ENCODE measurements around the gene UMODL1. TPM values are rescaled to one million over a fixed set of nuclear protein-coding genes. Genes with fewer than 3 reads are reported as not detected.

UMODL1 gene
- total and polyA plus RNA-seq, 10 of the 15 experiments (the other 5 are each of a cell fraction or from before 2014, with no cell fraction given), result 0.01 to 0.11 (median 0.03) TPM; not detected in 5

DNA sequence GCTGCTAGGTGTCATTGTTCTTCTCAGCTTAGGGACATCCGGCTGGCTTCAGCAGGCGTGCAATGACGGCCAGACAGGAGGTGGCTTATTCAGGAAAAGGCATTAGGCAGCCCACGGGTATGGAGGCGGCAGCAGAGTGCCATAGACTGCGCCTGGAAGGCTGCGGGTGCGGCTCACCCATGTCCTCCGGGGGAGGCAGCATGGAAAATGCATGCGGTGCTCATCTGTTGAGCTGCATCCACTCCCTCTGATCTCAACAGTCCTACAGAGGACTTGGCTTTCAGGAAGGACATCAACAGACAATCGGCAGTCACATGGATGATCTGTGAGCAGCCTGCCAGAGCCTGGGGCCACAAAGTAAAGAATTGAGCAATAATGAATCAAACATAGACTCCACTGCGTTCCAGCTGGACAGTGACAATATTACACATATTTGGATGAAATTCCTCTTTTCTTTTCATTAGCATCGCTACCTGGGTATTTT, 42.9 kb downstream of the UMODL1 start:
- DNase-seq (ENCODE audit: low read depth, low spot score) (no peak), ATAC-seq (no peak), FAIRE-seq (no peak)
- H3K9me3 ChIP-seq (replicated peaks; ENCODE audit: control insufficient read depth, insufficient read depth, low read length), result no peaks in the 10 kb centered on the region
- H3K79me2 ChIP-seq (ENCODE audit: control insufficient read depth, insufficient read depth, low read length), result no peaks in the 10 kb centered on the region
- intact Hi-C loops (cut with micrococcal nuclease; ENCODE audit: unreplicated experiment) (loop anchor here (10.0 kb wide), 1 partner anchor 189 kb away; no protein-coding TSS in a partner anchor), in situ Hi-C loops (cut with MboI) (loop anchor here (5.0 kb wide), 2 partner anchors 292 to 502 kb away; no protein-coding TSS in a partner anchor)
- no TSS peak for BruUV-seq (replicated peaks)
- H3K27me3 ChIP-seq (replicated peaks in 1 of 2; ENCODE audit: control insufficient read depth in 2 of 2, insufficient read depth in 2 of 2, low read length in 1 of 2), result peaks cover 0 to 2% of the 10 kb centered on the region in 2 experiments; a peak in 2 of 4 replicates
- H4K20me1 ChIP-seq (ENCODE audit: control insufficient read depth, insufficient read depth), result no peaks in the 10 kb centered on the region
- H3K4me2 ChIP-seq (ENCODE audit: control insufficient read depth, insufficient read depth), result no peak overlapping the region
- no peaks in the 10 kb centered on the region for H3K36me3 ChIP-seq (ENCODE audit: control insufficient read depth in 2 of 2, insufficient read depth in 2 of 2, low read length in 1 of 2)
- POLR2A ChIA-PET, result no interaction called here
- RAD21 ChIA-PET (ENCODE audit: unreplicated experiment), result interaction anchor here (0.7 to 2.4 kb wide), 3 partner anchors 108 to 297 kb away, joined by 3 to 10 read pairs (median 3); no protein-coding TSS in a partner anchor
- CTCF ChIA-PET, result interaction anchor here (0.8 to 3.9 kb wide), 4 partner anchors 11 to 297 kb away, joined by 3 to 15 read pairs (median 3); no protein-coding TSS in a partner anchor
- no peak overlapping the region for H3K27ac ChIP-seq (ENCODE audit: control insufficient read depth, insufficient read depth)
- no peak overlapping the region for H3K9ac ChIP-seq (ENCODE audit: control insufficient read depth, insufficient read depth, low read length)
- H2AFZ ChIP-seq (ENCODE audit: control insufficient read depth, low read depth, low read length), result no peak overlapping the region
- no peak for TF ChIP-seq MEF2A (IDR thresholded peaks at IDR 0.05; ENCODE audit: insufficient read depth, low read depth, low read length)
- TF ChIP-seq CHD1 (IDR thresholded peaks at IDR 0.05; ENCODE audit: low read depth, low read length), result no peak
- no peak for TF ChIP-seq MEF2B (IDR thresholded peaks at IDR 0.05; ENCODE audit: partially characterized antibody, poor library complexity, severe bottlenecking)
- no peak for TF ChIP-seq GABPA (IDR thresholded peaks at IDR 0.05; ENCODE audit: low read depth)
- SMC1A ChIA-PET (ENCODE audit: uncharacterized antibody, unreplicated experiment), result interaction anchor here (1.3 to 2.0 kb wide), 2 partner anchors 289 to 297 kb away, joined by 3 to 8 read pairs; no protein-coding TSS in a partner anchor
- no peak overlapping the region for H3K4me3 ChIP-seq
- 40% methylated on average over 13 of the region's 13 CpGs for WGBS (ENCODE audit: insufficient coverage, insufficient replicate concordance, low lambda C conversion rate, missing lambda C conversion rate)
- peaks cover 19% of the 10 kb centered on the region for H3K4me1 ChIP-seq (ENCODE audit: control insufficient read depth, insufficient read depth, low read length)

GRCh38 chr21:42114646-42115045, 43.5 kb downstream of the UMODL1 start:
- H3K9ac ChIP-seq (ENCODE audit: control insufficient read depth, insufficient read depth, low read length), result no peak overlapping the region
- in situ Hi-C loops (cut with MboI), result loop anchor here (5.0 kb wide), 2 partner anchors 292 to 502 kb away; no protein-coding TSS in a partner anchor
- no peak overlapping the region for H3K4me3 ChIP-seq
- FAIRE-seq (no peak), ATAC-seq (no peak), DNase-seq (ENCODE audit: low read depth, low spot score) (no peak)
- H3K36me3 ChIP-seq (ENCODE audit: control insufficient read depth in 2 of 2, insufficient read depth in 2 of 2, low read length in 1 of 2), result no peaks in the 10 kb centered on the region
- peaks cover 22% of the 10 kb centered on the region for H3K4me1 ChIP-seq (ENCODE audit: control insufficient read depth, insufficient read depth, low read length)
- no peaks in the 10 kb centered on the region for H4K20me1 ChIP-seq (ENCODE audit: control insufficient read depth, insufficient read depth)
- no peak overlapping the region for H3K27ac ChIP-seq (ENCODE audit: control insufficient read depth, insufficient read depth)
- no peak overlapping the region for H2AFZ ChIP-seq (ENCODE audit: control insufficient read depth, low read depth, low read length)
- H3K27me3 ChIP-seq (replicated peaks in 1 of 2; ENCODE audit: control insufficient read depth in 2 of 2, insufficient read depth in 2 of 2, low read length in 1 of 2), result peaks cover 0 to 2% of the 10 kb centered on the region in 2 experiments; a peak in 2 of 4 replicates
- WGBS (ENCODE audit: insufficient coverage, insufficient replicate concordance, low lambda C conversion rate, missing lambda C conversion rate), result 66% methylated on average over 7 of the region's 7 CpGs
- BruUV-seq (replicated peaks), result no TSS peak
- CTCF ChIA-PET, result interaction anchor here (3.9 to 4.0 kb wide), 2 partner anchors 237 to 298 kb away, joined by 15 to 31 read pairs; no protein-coding TSS in a partner anchor
- SMC1A ChIA-PET (ENCODE audit: uncharacterized antibody, unreplicated experiment), result interaction anchor here (0.6 to 4.3 kb wide), 4 partner anchors 168 to 298 kb away, joined by 3 to 46 read pairs (median 3); no protein-coding TSS in a partner anchor
- RAD21 ChIA-PET (ENCODE audit: unreplicated experiment), result interaction anchor here (0.7 to 3.3 kb wide), 3 partner anchors 33 to 298 kb away, joined by 3 to 10 read pairs (median 10); no protein-coding TSS in a partner anchor
- no peaks in the 10 kb centered on the region for H3K79me2 ChIP-seq (ENCODE audit: control insufficient read depth, insufficient read depth, low read length)
- intact Hi-C loops (cut with micrococcal nuclease; ENCODE audit: unreplicated experiment), result loop anchor here (5.0 to 10.0 kb wide), 2 partner anchors 190 to 212 kb away; no protein-coding TSS in a partner anchor
- POLR2A ChIA-PET, result no interaction called here
- H3K9me3 ChIP-seq (replicated peaks; ENCODE audit: control insufficient read depth, insufficient read depth, low read length), result no peaks in the 10 kb centered on the region
- no peak overlapping the region for H3K4me2 ChIP-seq (ENCODE audit: control insufficient read depth, insufficient read depth)
- TF ChIP-seq TARDBP (IDR thresholded peaks at IDR 0.05; ENCODE audit: borderline replicate concordance), result no peak
- TF ChIP-seq BCL3 (IDR thresholded peaks at IDR 0.05; ENCODE audit: borderline replicate concordance, insufficient read depth, low read depth, low read length, poor library complexity, severe bottlenecking), result no peak
- TF ChIP-seq, protein P1, sequence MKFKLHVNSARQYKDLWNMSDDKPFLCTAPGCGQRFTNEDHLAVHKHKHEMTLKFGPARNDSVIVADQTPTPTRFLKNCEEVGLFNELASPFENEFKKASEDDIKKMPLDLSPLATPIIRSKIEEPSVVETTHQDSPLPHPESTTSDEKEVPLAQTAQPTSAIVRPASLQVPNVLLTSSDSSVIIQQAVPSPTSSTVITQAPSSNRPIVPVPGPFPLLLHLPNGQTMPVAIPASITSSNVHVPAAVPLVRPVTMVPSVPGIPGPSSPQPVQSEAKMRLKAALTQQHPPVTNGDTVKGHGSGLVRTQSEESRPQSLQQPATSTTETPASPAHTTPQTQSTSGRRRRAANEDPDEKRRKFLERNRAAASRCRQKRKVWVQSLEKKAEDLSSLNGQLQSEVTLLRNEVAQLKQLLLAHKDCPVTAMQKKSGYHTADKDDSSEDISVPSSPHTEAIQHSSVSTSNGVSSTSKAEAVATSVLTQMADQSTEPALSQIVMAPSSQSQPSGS (IDR thresholded peaks at IDR 0.05; ENCODE audit: low read length), result no peak
- TF ChIP-seq, protein P2, sequence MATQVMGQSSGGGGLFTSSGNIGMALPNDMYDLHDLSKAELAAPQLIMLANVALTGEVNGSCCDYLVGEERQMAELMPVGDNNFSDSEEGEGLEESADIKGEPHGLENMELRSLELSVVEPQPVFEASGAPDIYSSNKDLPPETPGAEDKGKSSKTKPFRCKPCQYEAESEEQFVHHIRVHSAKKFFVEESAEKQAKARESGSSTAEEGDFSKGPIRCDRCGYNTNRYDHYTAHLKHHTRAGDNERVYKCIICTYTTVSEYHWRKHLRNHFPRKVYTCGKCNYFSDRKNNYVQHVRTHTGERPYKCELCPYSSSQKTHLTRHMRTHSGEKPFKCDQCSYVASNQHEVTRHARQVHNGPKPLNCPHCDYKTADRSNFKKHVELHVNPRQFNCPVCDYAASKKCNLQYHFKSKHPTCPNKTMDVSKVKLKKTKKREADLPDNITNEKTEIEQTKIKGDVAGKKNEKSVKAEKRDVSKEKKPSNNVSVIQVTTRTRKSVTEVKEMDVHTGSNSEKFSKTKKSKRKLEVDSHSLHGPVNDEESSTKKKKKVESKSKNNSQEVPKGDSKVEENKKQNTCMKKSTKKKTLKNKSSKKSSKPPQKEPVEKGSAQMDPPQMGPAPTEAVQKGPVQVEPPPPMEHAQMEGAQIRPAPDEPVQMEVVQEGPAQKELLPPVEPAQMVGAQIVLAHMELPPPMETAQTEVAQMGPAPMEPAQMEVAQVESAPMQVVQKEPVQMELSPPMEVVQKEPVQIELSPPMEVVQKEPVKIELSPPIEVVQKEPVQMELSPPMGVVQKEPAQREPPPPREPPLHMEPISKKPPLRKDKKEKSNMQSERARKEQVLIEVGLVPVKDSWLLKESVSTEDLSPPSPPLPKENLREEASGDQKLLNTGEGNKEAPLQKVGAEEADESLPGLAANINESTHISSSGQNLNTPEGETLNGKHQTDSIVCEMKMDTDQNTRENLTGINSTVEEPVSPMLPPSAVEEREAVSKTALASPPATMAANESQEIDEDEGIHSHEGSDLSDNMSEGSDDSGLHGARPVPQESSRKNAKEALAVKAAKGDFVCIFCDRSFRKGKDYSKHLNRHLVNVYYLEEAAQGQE (IDR thresholded peaks at IDR 0.05; ENCODE audit: low read depth, low read length), result no peak
- TF ChIP-seq CHD2 (IDR thresholded peaks at IDR 0.05; ENCODE audit: borderline replicate concordance, low read depth, low read length), result no peak

All from GM12878 (cell line).